Measurements from ENCODE around the gene DCST2. TPM values are rescaled to one million over a fixed set of nuclear protein-coding genes. Genes with fewer than 3 reads are reported as not detected.

DCST2 gene
- total and polyA plus RNA-seq, 2 donors from 2014 or later = 0.43 to 1.4 TPM

DNA sequence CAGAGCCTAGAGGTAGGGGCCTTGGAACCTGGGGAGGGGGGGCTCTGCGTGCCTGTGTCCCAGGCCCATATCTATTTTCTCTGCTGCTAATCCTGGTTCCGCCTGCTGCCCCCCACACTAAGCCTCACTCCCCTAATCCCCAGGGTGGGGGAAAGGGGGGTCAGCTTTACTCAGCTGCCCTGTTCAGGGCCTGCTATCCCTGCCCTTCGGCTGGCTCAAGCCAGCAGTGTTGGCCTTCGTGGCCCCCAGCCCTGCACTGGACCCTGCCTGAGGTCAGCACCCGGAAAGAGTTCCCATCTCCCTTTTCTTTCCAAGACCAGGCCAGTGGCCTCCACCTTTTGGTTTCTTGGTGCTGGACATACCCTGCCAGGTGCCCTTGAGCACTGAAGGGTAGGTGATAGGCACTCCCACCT is 22.6 kb downstream of the DCST2 start:
- H3K9me3 ChIP-seq (ENCODE audit: control insufficient read depth in 2 of 3, insufficient read depth in 1 of 3, low read length in 3 of 3) = no peaks in the 10 kb centered on the region
- no peak for FAIRE-seq
- peaks cover 0 to 46% (median 29%) of the 10 kb centered on the region in 3 donors for H3K4me1 ChIP-seq (ENCODE audit: control insufficient read depth in 2 of 3, insufficient read depth in 2 of 3, low read depth in 1 of 3, low read length in 3 of 3)
- no peaks in the 10 kb centered on the region for H3K36me3 ChIP-seq (ENCODE audit: control insufficient read depth in 2 of 3, insufficient read depth in 3 of 3, low read length in 3 of 3)
- H3K9ac ChIP-seq (ENCODE audit: low read length in 3 of 3) = no peak overlapping the region
- TF ChIP-seq, protein P1, sequence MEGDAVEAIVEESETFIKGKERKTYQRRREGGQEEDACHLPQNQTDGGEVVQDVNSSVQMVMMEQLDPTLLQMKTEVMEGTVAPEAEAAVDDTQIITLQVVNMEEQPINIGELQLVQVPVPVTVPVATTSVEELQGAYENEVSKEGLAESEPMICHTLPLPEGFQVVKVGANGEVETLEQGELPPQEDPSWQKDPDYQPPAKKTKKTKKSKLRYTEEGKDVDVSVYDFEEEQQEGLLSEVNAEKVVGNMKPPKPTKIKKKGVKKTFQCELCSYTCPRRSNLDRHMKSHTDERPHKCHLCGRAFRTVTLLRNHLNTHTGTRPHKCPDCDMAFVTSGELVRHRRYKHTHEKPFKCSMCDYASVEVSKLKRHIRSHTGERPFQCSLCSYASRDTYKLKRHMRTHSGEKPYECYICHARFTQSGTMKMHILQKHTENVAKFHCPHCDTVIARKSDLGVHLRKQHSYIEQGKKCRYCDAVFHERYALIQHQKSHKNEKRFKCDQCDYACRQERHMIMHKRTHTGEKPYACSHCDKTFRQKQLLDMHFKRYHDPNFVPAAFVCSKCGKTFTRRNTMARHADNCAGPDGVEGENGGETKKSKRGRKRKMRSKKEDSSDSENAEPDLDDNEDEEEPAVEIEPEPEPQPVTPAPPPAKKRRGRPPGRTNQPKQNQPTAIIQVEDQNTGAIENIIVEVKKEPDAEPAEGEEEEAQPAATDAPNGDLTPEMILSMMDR (IDR thresholded peaks at IDR 0.05; ENCODE audit: borderline replicate concordance, extremely low read depth, insufficient read depth) = no peak
- peak overlapping the region in 1 of 2 donors; percentile 57 for H3K27ac ChIP-seq (ENCODE audit: low read depth in 2 of 2, low read length in 2 of 2)
- H3K4me3 ChIP-seq (ENCODE audit: low read length in 3 of 3) = no peak overlapping the region
- no peaks in the 10 kb centered on the region for H3K27me3 ChIP-seq (ENCODE audit: control insufficient read depth, insufficient read depth, low read length)
- intact Hi-C loops (cut with DNase I) = no loop called here
- DNase-seq = no peak

DNA sequence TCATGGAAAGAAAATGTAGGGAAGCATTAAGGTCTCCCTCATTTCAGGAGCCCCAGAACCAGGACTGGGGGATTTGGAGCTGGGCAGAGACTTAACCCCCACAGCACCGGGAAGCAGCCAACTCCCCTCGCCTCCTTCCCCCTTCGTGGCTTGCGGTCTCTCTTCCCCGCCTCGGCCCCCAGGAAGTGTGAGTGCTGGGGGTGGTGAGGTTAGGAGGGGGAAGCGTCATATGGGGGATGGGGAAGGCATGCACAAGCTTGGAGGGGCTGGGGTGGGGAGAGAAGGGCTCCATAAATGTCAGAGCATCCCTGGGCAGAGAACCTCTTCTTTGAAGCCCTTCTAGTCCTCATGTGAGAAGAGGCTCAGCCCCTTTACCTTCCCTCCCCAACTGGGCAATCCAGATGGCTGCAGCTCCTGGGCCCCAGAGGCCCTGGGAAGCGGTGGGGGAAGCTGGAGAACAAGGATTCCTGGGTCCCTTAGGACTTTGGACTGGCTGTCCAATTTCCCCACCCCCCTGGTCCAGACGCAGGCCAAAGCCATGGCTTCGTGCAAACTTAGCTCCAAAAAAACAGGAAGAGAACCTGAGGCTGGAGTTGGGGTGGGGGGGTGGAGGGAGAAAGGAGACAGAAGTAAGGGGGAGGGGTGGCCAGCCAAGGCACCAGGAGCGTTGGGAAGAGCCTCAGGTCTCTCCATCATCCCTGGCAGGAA is 23.2 kb downstream of the DCST2 start:
- H3K4me3 ChIP-seq (ENCODE audit: low read length in 3 of 3) = no peak overlapping the region
- H3K27ac ChIP-seq (ENCODE audit: low read depth in 2 of 2, low read length in 2 of 2) = no peak overlapping the region
- no peaks in the 10 kb centered on the region for H3K27me3 ChIP-seq (ENCODE audit: control insufficient read depth, insufficient read depth, low read length)
- DNase-seq = peak in 1 of 5 donors; percentile 59
- H3K9me3 ChIP-seq (ENCODE audit: control insufficient read depth in 2 of 3, insufficient read depth in 1 of 3, low read length in 3 of 3) = no peaks in the 10 kb centered on the region
- TF ChIP-seq, protein P1 (IDR thresholded peaks at IDR 0.05; ENCODE audit: borderline replicate concordance, extremely low read depth, insufficient read depth) = no peak
- peaks cover 0 to 48% (median 30%) of the 10 kb centered on the region in 3 donors for H3K4me1 ChIP-seq (ENCODE audit: control insufficient read depth in 2 of 3, insufficient read depth in 2 of 3, low read depth in 1 of 3, low read length in 3 of 3)
- FAIRE-seq = no peak
- H3K36me3 ChIP-seq (ENCODE audit: control insufficient read depth in 2 of 3, insufficient read depth in 3 of 3, low read length in 3 of 3) = no peaks in the 10 kb centered on the region
- H3K9ac ChIP-seq (ENCODE audit: low read length in 3 of 3) = no peak overlapping the region
- intact Hi-C loops (cut with DNase I) = no loop called here

DNA sequence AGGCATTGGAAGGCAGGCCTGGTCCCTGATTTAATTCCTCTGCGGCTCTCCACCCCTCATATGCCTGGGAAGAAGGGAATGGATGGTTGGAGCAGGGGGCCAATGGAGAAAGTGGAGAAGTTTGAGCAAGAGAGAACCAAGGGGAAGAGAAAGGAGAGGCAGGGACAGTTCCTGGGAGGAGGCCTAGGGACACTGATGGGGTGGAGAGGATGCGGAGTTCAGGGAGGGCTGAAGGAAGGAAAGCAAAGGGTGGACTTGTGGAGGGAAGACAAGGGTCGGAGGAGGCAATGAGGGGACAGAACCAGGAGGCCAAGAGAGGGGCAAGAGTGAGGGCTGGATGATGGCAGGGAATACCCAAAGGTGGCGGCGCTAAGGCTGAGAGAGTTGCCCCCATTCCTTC is 23.8 kb downstream of the DCST2 start:
- Histone ChIP-seq H3K4me3 (ENCODE audit: low read length in 3 of 3) (no peak overlapping the region), H3K9ac (ENCODE audit: low read length in 3 of 3) (no peak overlapping the region), H3K9me3 (ENCODE audit: control insufficient read depth in 2 of 3, insufficient read depth in 1 of 3, low read length in 3 of 3) (no peaks in the 10 kb centered on the region), H3K36me3 (ENCODE audit: control insufficient read depth in 2 of 3, insufficient read depth in 3 of 3, low read length in 3 of 3) (no peaks in the 10 kb centered on the region), H3K27ac (ENCODE audit: low read depth in 2 of 2, low read length in 2 of 2) (no peak overlapping the region), H3K4me1 (ENCODE audit: control insufficient read depth in 2 of 3, insufficient read depth in 2 of 3, low read depth in 1 of 3, low read length in 3 of 3) (peaks cover 0 to 53% (median 30%) of the 10 kb centered on the region in 3 donors), H3K27me3 (ENCODE audit: control insufficient read depth, insufficient read depth, low read length) (no peaks in the 10 kb centered on the region)
- FAIRE-seq (no peak), DNase-seq (no peak)
- intact Hi-C loops (cut with DNase I) = no loop called here
- TF ChIP-seq, protein P1 (IDR thresholded peaks at IDR 0.05; ENCODE audit: borderline replicate concordance, extremely low read depth, insufficient read depth) = no peak
